Vagina (tissue), 2 donors: Measurements from ENCODE around the gene NIF3L1. TPM values are rescaled to one million over a fixed set of nuclear protein-coding genes. Genes with fewer than 3 reads are reported as not detected.

Experiments
- DNase-seq, 2 donors: peaks; one replicate each; pipeline ENCODE4 v3.0.0-alpha.2; 2017; ENCODE audit errors: extremely low spot score in 2 of 2
- H3K27ac ChIP-seq: fragments of 200-600 bp; sonication (generic); one replicate; pipeline ENCODE4 v1.5.1; 2019
- H3K27me3 ChIP-seq: fragments of 200-600 bp; sonication (generic); one replicate; pipeline ENCODE4 v1.5.1; 2019
- H3K36me3 ChIP-seq, 2 donors: fragments of 200-600 bp; sonication (generic); one replicate each; pipeline ENCODE4 v1.5.1; 2017 to 2019
- H3K4me1 ChIP-seq: fragments of 200-600 bp; sonication (generic); one replicate; pipeline ENCODE4 v1.5.1; 2019
- H3K4me3 ChIP-seq, 2 donors: fragments of 200-600 bp; sonication (generic); 1 replicate in 1 of 2; 2 replicates in 1 of 2; pipeline ENCODE4 v1.5.1; 2016 to 2019
- H3K9me3 ChIP-seq: fragments of 200-600 bp; sonication (generic); one replicate; pipeline ENCODE4 v1.5.1; 2019
- POLR2A ChIP-seq, 2 donors: fragments of 450-650 bp; IDR thresholded peaks; one replicate each; pipeline ENCODE4 v1.6.1; 2017; ENCODE audit warnings: antibody characterized with exemption in 2 of 2, mild to moderate bottlenecking in 2 of 2, moderate library complexity in 2 of 2
- POLR2AphosphoS5 ChIP-seq, 2 donors: sonication (generic); formaldehyde crosslinking; IDR thresholded peaks; one replicate each; pipeline ENCODE4 v1.9.0; 2017; ENCODE audit warnings: antibody characterized with exemption in 2 of 2, mild to moderate bottlenecking in 2 of 2, low read depth in 1 of 2; ENCODE audit not compliant: insufficient read depth in 1 of 2
- intact Hi-C: fragments of 100-400 bp; cut with DNase I; formaldehyde crosslinking; loops from one replicate; pipeline ENCODE4 v1.15.1; 2023
- total RNA-seq: library from RNA; depleted of rRNA; stranded (reverse); fragments of >200 nt; gene quantifications from one replicate; pipeline ENCODE4 v1.2.3, GENCODE V29; 2016
- TF ChIP-seq, protein P1 (sequence below), 3 experiments: fragments of 450-650 bp in 2 of 3; fragments of 200-600 bp in 1 of 3; sonication (generic) in 1 of 3; IDR thresholded peaks; one replicate each; pipeline ENCODE4 v1.5.1; 2017 to 2019; ENCODE audit warnings: antibody characterized with exemption in 3 of 3, mild to moderate bottlenecking in 2 of 3, moderate library complexity in 2 of 3

Gene NIF3L1
- total RNA-seq, 1 donor from 2014 or later, result 18.7 TPM

DNA sequence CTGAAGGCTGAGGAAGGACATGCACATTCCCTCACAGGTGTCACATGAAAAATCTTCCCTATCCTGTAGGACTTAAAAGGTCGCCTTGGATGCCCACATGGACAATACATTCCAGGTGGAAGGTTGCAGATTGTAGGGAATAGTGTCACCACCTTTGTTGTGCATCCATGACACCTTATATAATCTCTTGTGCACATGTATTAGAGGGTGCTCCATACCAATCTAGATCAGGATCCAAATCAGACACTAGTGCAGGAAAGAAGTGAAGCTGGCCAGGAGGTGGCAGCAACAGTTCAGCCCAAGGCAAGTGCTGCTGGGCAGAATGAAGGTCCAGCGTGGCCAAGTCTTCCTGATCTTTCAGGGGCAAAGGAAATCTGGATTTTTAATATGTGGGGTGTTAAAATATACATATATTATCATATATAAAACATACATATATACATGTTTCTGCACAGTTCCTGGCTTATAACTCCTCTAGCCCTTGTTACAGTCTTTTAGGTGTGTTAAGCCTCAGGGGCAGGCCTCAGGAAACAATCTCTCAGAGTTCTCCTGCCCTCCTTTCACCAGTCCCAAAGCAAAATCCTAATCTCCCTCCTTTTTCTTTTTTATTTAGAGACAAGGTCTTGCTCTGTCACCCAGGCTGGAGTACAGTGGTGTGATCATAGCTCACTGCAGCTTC is 16.6 kb downstream of the NIF3L1 start:
- DNase-seq, result no peak
- Histone ChIP-seq H3K4me1 (no peaks in the 10 kb centered on the region), H3K27ac (no peak overlapping the region), H3K4me3 (no peak overlapping the region), H3K27me3 (no peaks in the 10 kb centered on the region), H3K36me3 (peaks cover 0 to 41% of the 10 kb centered on the region in 2 donors), H3K9me3 (no peaks in the 10 kb centered on the region)
- intact Hi-C loops, result loop anchor here (10.0 kb wide), 1 partner anchor 269 kb away; no protein-coding TSS in a partner anchor
- TF ChIP-seq POLR2A (IDR thresholded peaks at IDR 0.05) (no peak), POLR2AphosphoS5 (IDR thresholded peaks at IDR 0.05; ENCODE audit: insufficient read depth in 1 of 2, low read depth in 1 of 2) (peak in 1 of 2 donors; percentile 19)
- TF ChIP-seq, protein P1, sequence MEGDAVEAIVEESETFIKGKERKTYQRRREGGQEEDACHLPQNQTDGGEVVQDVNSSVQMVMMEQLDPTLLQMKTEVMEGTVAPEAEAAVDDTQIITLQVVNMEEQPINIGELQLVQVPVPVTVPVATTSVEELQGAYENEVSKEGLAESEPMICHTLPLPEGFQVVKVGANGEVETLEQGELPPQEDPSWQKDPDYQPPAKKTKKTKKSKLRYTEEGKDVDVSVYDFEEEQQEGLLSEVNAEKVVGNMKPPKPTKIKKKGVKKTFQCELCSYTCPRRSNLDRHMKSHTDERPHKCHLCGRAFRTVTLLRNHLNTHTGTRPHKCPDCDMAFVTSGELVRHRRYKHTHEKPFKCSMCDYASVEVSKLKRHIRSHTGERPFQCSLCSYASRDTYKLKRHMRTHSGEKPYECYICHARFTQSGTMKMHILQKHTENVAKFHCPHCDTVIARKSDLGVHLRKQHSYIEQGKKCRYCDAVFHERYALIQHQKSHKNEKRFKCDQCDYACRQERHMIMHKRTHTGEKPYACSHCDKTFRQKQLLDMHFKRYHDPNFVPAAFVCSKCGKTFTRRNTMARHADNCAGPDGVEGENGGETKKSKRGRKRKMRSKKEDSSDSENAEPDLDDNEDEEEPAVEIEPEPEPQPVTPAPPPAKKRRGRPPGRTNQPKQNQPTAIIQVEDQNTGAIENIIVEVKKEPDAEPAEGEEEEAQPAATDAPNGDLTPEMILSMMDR (IDR thresholded peaks at IDR 0.05), result peak; percentile 13 to 48 (median 23)

DNA sequence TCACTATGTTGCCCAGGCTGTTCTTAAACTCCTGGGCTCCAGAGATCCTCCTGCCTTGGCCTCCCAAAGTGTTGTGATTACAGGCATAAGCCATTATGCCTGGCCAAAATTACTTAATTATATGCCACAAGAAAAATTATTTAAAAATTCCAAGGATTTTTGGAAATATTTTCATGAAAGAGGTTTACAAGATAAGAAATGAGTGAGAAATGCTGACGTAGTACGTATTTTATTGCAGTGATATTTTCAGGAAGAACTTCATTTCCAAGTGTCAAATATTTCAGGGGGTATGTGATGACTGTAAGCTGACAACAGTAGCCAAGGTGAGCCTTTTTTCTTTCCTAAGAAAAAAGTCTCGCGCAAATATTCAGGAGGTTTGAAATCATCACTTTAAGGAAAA is 20.8 kb downstream of the NIF3L1 start:
- no peak overlapping the region for H3K4me3 ChIP-seq
- intact Hi-C loops, result loop anchor here (10.0 kb wide), 1 partner anchor 265 kb away; no protein-coding TSS in a partner anchor
- H3K36me3 ChIP-seq, result peaks cover 0 to 48% of the 10 kb centered on the region in 2 donors
- no peak for DNase-seq
- H3K4me1 ChIP-seq, result no peaks in the 10 kb centered on the region
- no peak overlapping the region for H3K27ac ChIP-seq
- TF ChIP-seq POLR2AphosphoS5 (IDR thresholded peaks at IDR 0.05; ENCODE audit: insufficient read depth in 1 of 2, low read depth in 1 of 2) (no peak), POLR2A (IDR thresholded peaks at IDR 0.05) (no peak)
- TF ChIP-seq, protein P1 (IDR thresholded peaks at IDR 0.05), result no peak
- no peaks in the 10 kb centered on the region for H3K9me3 ChIP-seq
- H3K27me3 ChIP-seq, result no peaks in the 10 kb centered on the region

DNA sequence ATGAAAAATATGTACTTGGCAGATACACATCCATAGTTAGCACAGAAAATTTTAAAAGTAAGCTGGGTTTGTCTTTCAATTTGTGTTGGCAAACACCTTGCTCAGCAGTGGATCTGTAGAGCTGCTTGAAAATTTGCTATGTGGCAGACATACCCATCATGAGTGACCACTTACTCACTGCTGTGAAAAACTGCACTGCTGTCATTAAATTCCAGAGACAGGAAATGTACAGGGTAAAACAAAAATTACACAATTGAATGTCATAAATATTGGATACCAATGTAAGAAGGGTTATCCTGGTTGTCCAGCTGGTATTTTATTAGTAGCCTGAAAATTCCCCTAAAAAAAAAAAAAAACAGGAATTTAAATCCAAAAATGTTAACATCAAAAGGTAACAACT is 24.5 kb downstream of the NIF3L1 start:
- no peak for DNase-seq
- H3K9me3 ChIP-seq, result no peaks in the 10 kb centered on the region
- H3K4me1 ChIP-seq, result no peaks in the 10 kb centered on the region
- intact Hi-C loops, result no loop called here
- no peak overlapping the region for H3K4me3 ChIP-seq
- TF ChIP-seq POLR2AphosphoS5 (IDR thresholded peaks at IDR 0.05; ENCODE audit: insufficient read depth in 1 of 2, low read depth in 1 of 2) (no peak), POLR2A (IDR thresholded peaks at IDR 0.05) (no peak)
- TF ChIP-seq, protein P1 (IDR thresholded peaks at IDR 0.05), result no peak
- H3K27ac ChIP-seq, result no peak overlapping the region
- no peaks in the 10 kb centered on the region for H3K27me3 ChIP-seq
- H3K36me3 ChIP-seq, result peaks cover 0 to 50% of the 10 kb centered on the region in 2 donors

DNA sequence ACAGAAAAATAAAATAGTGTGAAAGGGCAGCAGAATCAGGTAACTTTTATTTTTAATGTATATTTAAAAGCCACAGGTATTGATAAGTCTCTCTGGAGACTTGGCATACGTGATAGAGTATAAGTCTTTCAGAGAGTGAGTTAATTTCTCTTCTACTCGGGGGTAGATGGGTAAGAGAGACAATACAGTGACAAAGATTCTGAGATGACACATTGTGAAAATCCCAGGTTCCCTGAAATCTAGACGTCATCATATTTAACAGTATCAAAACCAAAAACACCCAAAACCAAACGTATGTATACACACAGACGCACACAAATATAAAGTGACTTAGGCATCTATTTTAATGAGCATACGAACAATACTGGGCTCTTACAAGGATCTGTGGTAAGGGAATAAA is 33.3 kb downstream of the NIF3L1 start:
- peaks cover 0 to 70% of the 10 kb centered on the region in 2 donors for H3K36me3 ChIP-seq
- no peaks in the 10 kb centered on the region for H3K27me3 ChIP-seq
- no peak overlapping the region for H3K4me3 ChIP-seq
- TF ChIP-seq POLR2A (IDR thresholded peaks at IDR 0.05) (no peak), POLR2AphosphoS5 (IDR thresholded peaks at IDR 0.05; ENCODE audit: insufficient read depth in 1 of 2, low read depth in 1 of 2) (no peak)
- TF ChIP-seq, protein P1 (IDR thresholded peaks at IDR 0.05), result no peak
- no peak overlapping the region for H3K27ac ChIP-seq
- DNase-seq, result no peak
- no peaks in the 10 kb centered on the region for H3K9me3 ChIP-seq
- intact Hi-C loops, result no loop called here
- no peaks in the 10 kb centered on the region for H3K4me1 ChIP-seq
